OCI-LY3 (cell line): Measurements from ENCODE around the gene DOK3.

ENCODE experiments used
- H2AFZ ChIP-seq: fragments of 200-600, 300-600 bp; shearing (Covaris generic); 2 replicates; pipeline ENCODE4 v1.6.0; 2014; ENCODE audit warnings: antibody characterized with exemption, low read depth, low read length
- H3K27ac ChIP-seq: fragments of 200-600, 300-600 bp; sonication (generic); 2 replicates; pipeline ENCODE4 v1.5.1; 2014; ENCODE audit warnings: mild to moderate bottlenecking, low read length, moderate library complexity, mixed read lengths
- H3K27me3 ChIP-seq: fragments of 200-600, 300-600 bp; sonication (generic); 2 replicates; pipeline ENCODE4 v1.6.1; 2014; ENCODE audit warnings: low read depth, low read length, mixed read lengths
- H3K36me3 ChIP-seq: fragments of 200-600, 300-600 bp; sonication (generic); replicated peaks from 2 replicates; pipeline ENCODE3; 2014; ENCODE audit warnings: low read depth, low read length, mixed read lengths
- H3K4me1 ChIP-seq: fragments of 300-600, 200-600 bp; sonication (generic); 2 replicates; pipeline ENCODE4 v1.6.1; 2014; ENCODE audit warnings: low read length, mixed read lengths
- H3K4me2 ChIP-seq: fragments of 200-600, 300-600 bp; sonication (generic); 2 replicates; pipeline ENCODE4 v1.6.1; 2014; ENCODE audit warnings: low read length, mixed read lengths
- H3K4me3 ChIP-seq: fragments of 300-600, 200-600 bp; sonication (generic); 2 replicates; pipeline ENCODE4 v1.5.1; 2014; ENCODE audit warnings: antibody characterized with exemption, mild to moderate bottlenecking, low read length, moderate library complexity
- H3K79me2 ChIP-seq: fragments of 300-600, 200-600 bp; shearing (Covaris generic); 2 replicates; pipeline ENCODE4 v1.6.1; 2014; ENCODE audit warnings: mild to moderate bottlenecking, low read length, mixed read lengths
- H3K9ac ChIP-seq: fragments of 300-600, 200-600 bp; shearing (Covaris generic); 2 replicates; pipeline ENCODE4 v1.6.0; 2014; ENCODE audit warnings: mild to moderate bottlenecking, low read length, moderate library complexity
- H3K9me3 ChIP-seq: fragments of 200-600, 300-600 bp; shearing (Covaris generic); 2 replicates; pipeline ENCODE4 v1.6.1; 2014; ENCODE audit warnings: low read length, mixed read lengths; ENCODE audit not compliant: insufficient read depth
- H4K20me1 ChIP-seq: fragments of 200-600, 300-600 bp; sonication (generic); 2 replicates; pipeline ENCODE4 v1.6.1; 2016; ENCODE audit warnings: low read length, mixed read lengths; ENCODE audit not compliant: insufficient read depth
- CTCF ChIP-seq: fragments of 200-600, 300-600 bp; sonication (generic); IDR thresholded peaks from 2 replicates; pipeline ENCODE4 v1.5.1; 2014; ENCODE audit warnings: antibody characterized with exemption, low read length, low read depth
- EZH2phosphoT487 ChIP-seq: fragments of 200-600 bp; shearing (Covaris generic); IDR thresholded peaks from 2 replicates; pipeline ENCODE4 v1.6.1; 2018; ENCODE audit warnings: antibody characterized with exemption, mixed run types, low read depth

Gene DOK3

GRCh38 chr5:177470759-177471536 lies 38.7 kb downstream of the DOK3 start:
- no peaks in the 10 kb centered on the region for H3K9me3 ChIP-seq
- H3K4me3 ChIP-seq: no peak overlapping the region
- H3K4me1 ChIP-seq: peaks cover 11% of the 10 kb centered on the region
- H3K27me3 ChIP-seq: peaks cover 4% of the 10 kb centered on the region; the same call in 1 of the 2 replicates
- H3K4me2 ChIP-seq: no peak overlapping the region
- TF ChIP-seq CTCF (no peak), EZH2phosphoT487 (no peak)
- H3K27ac ChIP-seq: no peak overlapping the region
- H3K36me3 ChIP-seq: peaks cover 15% of the 10 kb centered on the region
- peaks cover 35% of the 10 kb centered on the region for H3K79me2 ChIP-seq
- H2AFZ ChIP-seq: no peak overlapping the region
- no peak overlapping the region for H3K9ac ChIP-seq
- H4K20me1 ChIP-seq: peaks cover 33% of the 10 kb centered on the region

- Histone ChIP-seq H3K4me2 (no peak overlapping the region), H3K36me3 (peaks cover 23% of the 10 kb centered on the region), H4K20me1 (peaks cover 33% of the 10 kb centered on the region), H3K4me3 (no peak overlapping the region), H2AFZ (no peak overlapping the region), H3K4me1 (peaks cover 11% of the 10 kb centered on the region), H3K27me3 (peaks cover 4% of the 10 kb centered on the region; the same call in 1 of the 2 replicates), H3K9me3 (0 out of 2 replicates have a peak, but pooled peaks cover 3% of the 10 kb centered on the region), H3K9ac (no peak overlapping the region), H3K27ac (no peak overlapping the region), H3K79me2 (peaks cover 35% of the 10 kb centered on the region)
- TF ChIP-seq CTCF (no peak), EZH2phosphoT487 (no peak)
Measured at GRCh38 chr5:177469750-177470525, 39.7 kb downstream of the DOK3 start.

- H3K27me3 ChIP-seq: no peaks in the 10 kb centered on the region
- H3K4me3 ChIP-seq: no peak overlapping the region
- H3K9ac ChIP-seq: no peak overlapping the region
- H3K79me2 ChIP-seq: peaks cover 35% of the 10 kb centered on the region
- no peak overlapping the region for H2AFZ ChIP-seq
- no peak for TF ChIP-seq CTCF
- TF ChIP-seq EZH2phosphoT487: no peak
- H3K4me1 ChIP-seq: peaks cover 8% of the 10 kb centered on the region
- H3K9me3 ChIP-seq: 0 out of 2 replicates have a peak, but pooled peaks cover 3% of the 10 kb centered on the region
- peaks cover 23% of the 10 kb centered on the region for H3K36me3 ChIP-seq
- peaks cover 33% of the 10 kb centered on the region for H4K20me1 ChIP-seq
- no peak overlapping the region for H3K4me2 ChIP-seq
- no peak overlapping the region for H3K27ac ChIP-seq
Measured at GRCh38 chr5:177468685-177469628, 40.7 kb downstream of the DOK3 start.
